ENCODE measurements around the gene GRIN1. TPM values are rescaled to one million over a fixed set of nuclear protein-coding genes. Genes with fewer than 3 reads are reported as not detected.

Gene GRIN1
- total RNA-seq, 1 donor from 2014 or later: not detected

DNA sequence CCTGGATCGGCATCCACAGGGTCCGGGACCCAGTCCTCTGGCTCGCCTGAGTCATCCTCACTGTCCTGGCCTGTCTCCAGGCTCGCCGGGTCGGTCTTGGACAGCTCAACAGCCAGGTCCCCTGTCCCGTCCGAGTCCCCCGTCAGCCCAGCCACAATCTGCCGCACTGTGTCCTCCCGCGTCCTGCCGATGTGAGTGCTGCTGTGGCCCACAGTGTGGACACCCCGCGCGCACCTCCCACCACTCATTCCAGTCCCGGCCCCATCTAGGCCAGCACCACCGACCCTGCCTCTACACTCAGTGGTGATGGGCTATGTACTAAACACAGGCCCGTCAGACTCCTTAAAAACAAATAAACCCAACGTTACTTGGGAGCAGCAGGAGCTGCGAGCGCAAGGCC lies 42.7 kb downstream of the GRIN1 start:
- DNase-seq (ENCODE audit: low read depth): no peak
- TF ChIP-seq, protein P1, sequence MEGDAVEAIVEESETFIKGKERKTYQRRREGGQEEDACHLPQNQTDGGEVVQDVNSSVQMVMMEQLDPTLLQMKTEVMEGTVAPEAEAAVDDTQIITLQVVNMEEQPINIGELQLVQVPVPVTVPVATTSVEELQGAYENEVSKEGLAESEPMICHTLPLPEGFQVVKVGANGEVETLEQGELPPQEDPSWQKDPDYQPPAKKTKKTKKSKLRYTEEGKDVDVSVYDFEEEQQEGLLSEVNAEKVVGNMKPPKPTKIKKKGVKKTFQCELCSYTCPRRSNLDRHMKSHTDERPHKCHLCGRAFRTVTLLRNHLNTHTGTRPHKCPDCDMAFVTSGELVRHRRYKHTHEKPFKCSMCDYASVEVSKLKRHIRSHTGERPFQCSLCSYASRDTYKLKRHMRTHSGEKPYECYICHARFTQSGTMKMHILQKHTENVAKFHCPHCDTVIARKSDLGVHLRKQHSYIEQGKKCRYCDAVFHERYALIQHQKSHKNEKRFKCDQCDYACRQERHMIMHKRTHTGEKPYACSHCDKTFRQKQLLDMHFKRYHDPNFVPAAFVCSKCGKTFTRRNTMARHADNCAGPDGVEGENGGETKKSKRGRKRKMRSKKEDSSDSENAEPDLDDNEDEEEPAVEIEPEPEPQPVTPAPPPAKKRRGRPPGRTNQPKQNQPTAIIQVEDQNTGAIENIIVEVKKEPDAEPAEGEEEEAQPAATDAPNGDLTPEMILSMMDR (conservative IDR thresholded peaks at IDR 0.05; ENCODE audit: low read depth, low read length): no peak
- no peak overlapping the region for H3K4me3 ChIP-seq (ENCODE audit: low read depth, low read length)

DNA sequence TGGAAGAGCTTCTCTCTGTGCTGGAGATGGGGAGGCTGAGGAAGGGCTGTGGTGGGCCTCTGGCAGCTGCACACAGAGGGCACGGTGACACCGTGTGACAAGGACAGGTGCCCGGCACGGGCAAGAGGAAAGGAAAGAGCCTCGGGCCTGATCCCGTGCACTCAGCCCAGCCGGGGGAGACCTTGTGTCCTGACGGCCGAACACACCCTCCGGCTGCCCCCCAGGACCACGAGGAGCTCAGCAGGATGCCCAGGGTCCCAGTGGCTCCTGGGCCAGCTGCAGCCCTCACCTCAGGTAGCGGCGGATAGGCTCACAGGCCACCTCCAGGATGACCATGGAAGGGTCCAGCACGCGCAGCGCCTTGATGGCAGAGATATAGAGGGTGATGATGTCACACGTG lies 43.9 kb downstream of the GRIN1 start:
- no peak overlapping the region for H3K4me3 ChIP-seq (ENCODE audit: low read depth, low read length)
- TF ChIP-seq, protein P1 (conservative IDR thresholded peaks at IDR 0.05; ENCODE audit: low read depth, low read length): no peak
- no peak for DNase-seq (ENCODE audit: low read depth)

DNA sequence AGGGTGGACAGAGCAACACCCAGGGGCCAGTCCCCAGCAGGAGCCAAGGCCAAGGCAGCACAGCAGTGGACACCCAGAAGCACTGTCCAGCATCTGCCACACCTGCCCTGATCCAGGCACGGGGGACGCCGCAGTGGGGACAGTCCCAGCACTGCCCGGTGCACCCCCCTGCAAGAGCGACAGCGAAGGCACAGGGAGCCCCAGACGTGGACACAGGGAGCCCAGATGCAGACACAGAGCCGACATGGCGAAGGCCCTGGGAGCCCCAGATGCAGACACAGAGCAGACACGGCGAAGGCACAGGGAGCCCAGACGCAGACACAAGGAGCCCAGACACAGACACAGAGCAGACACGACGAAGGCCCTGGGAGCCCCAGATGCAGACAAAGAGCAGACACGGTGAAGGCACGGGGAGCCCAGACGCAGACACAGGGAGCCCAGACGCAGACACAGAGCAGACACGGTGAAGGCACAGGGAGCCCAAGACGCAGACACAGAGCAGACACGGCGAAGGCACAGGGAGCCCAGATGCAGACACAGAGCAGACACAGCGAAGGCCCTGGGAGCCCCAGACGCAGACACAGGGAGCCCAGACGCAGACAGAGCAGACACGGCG lies 45.1 kb downstream of the GRIN1 start:
- DNase-seq (ENCODE audit: low read depth): no peak
- TF ChIP-seq, protein P1 (conservative IDR thresholded peaks at IDR 0.05; ENCODE audit: low read depth, low read length): no peak
- no peak overlapping the region for H3K4me3 ChIP-seq (ENCODE audit: low read depth, low read length)

DNA sequence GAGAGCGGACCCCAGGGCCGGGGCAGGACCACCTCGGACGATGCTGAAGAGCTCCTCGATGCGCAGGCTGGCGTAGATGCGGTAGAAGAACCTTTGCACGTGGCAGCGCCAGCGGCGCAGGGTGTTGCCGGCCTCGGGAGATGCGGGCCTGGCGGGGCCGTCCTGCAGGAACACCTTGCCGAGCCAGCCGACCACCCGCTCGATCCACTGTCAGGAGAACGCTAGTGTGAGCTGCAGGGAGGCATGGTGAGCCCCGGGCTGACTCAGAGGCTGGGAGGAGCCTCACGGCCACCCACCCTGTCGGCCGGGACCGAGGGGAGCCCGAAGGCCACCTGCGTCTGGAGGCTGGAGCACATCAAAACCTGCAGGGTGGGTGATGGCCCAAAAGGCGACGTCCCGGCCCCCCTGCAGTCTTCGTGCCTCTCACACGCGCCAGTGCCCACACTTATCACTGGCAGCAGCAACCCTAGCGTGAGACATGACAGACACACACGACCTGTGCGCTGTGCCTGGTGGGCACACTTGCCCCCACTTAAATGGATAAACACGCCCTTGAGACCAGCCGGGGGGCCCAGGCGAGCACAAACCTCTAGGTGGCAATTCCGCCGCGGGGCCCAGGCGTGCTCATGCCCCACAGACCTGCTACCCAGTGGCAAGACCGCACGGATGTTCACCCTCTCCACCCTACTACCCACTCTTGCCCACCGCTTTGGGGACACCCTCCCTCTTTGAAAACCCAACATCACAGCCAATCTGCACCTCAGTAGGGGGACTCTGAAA lies 46.1 kb downstream of the GRIN1 start:
- TF ChIP-seq, protein P1 (conservative IDR thresholded peaks at IDR 0.05; ENCODE audit: low read depth, low read length): no peak
- DNase-seq (ENCODE audit: low read depth): no peak
- no peak overlapping the region for H3K4me3 ChIP-seq (ENCODE audit: low read depth, low read length)

DNA sequence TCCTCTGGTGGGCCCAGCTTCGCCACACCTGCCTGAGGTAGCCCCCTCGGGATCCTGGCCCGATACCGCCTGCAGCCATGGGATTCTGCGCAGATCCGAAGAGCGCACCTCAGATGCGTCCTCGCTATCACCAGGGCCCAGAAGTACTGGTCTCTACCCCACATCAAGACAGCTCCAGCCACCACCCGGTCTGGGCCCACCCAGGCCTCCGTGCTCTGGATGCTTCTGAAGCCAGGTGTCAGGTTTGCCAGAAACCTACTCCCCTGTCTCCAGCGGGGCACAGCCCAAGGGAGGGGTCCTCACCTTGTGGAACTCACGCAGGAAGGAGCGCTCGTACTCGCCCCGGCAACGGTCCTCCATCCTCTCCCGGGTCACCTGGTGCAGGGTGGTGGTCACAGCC lies 47.0 kb downstream of the GRIN1 start:
- TF ChIP-seq, protein P1 (conservative IDR thresholded peaks at IDR 0.05; ENCODE audit: low read depth, low read length): no peak
- DNase-seq (ENCODE audit: low read depth): no peak
- no peak overlapping the region for H3K4me3 ChIP-seq (ENCODE audit: low read depth, low read length)

DNA sequence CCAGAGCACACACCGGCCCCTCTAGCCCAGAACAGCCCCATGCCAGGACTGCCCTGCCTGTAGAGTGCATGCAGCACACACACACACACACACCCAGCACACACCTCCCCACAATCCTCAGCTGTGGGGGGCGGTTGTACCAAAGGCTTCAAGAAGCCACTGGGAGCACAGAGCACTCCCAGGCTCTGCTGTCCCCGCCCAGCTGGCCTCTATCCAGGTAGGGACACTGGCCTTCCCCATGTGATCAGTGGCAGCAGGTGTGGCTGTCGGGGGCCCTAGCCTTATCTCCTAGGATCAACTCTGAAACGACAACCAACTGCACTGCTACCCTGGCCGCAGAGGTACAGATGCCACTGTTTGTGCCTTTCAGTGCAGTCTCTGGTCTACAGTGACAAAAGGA lies 47.4 kb downstream of the GRIN1 start:
- DNase-seq (ENCODE audit: low read depth): no peak
- H3K4me3 ChIP-seq (ENCODE audit: low read depth, low read length): no peak overlapping the region
- TF ChIP-seq, protein P1 (conservative IDR thresholded peaks at IDR 0.05; ENCODE audit: low read depth, low read length): no peak
